Endothelial cell of umbilical vein (primary cell): Measurements from ENCODE around the gene ENPEP.
"Not testable (repeated sequence)": the region's sequence is repeated elsewhere in the genome, so short reads cannot be mapped to it uniquely, and the experiment has no call there.

Experiments used
- CTCF ChIP-seq, 2 donors: IDR thresholded peaks; 1 replicate in 1 of 2; 2 replicates in 1 of 2; pipeline ENCODE4 v1.5.1; 2011; ENCODE audit warnings: low read length in 2 of 2, mild to moderate bottlenecking in 2 of 2, moderate library complexity in 2 of 2, control low read depth in 1 of 2, inconsistent platforms in 1 of 2, low read depth in 1 of 2; ENCODE audit not compliant: insufficient read depth in 1 of 2; ENCODE audit errors: extremely low read depth in 1 of 2
- EZH2 ChIP-seq: IDR thresholded peaks from 2 replicates; pipeline ENCODE4 v1.6.1; 2012; ENCODE audit warnings: borderline replicate concordance, low read depth, mild to moderate bottlenecking, moderate library complexity, low read length, inconsistent platforms; ENCODE audit not compliant: severe bottlenecking
- GATA2 ChIP-seq: IDR thresholded peaks from 2 replicates; pipeline ENCODE4 v1.7.0; 2011; ENCODE audit warnings: low read depth, mild to moderate bottlenecking, moderate library complexity, mixed read lengths, low read length; ENCODE audit not compliant: insufficient read length, insufficient read depth
- JUN ChIP-seq: IDR thresholded peaks from 2 replicates; pipeline ENCODE4 v1.6.1; 2011; ENCODE audit warnings: borderline replicate concordance, low read depth; ENCODE audit not compliant: insufficient read length, insufficient read depth
- POLR2A ChIP-seq: IDR thresholded peaks from 2 replicates; pipeline ENCODE4 v1.6.1; 2012; ENCODE audit warnings: low read depth, mild to moderate bottlenecking, control low read depth, low read length
- POLR2AphosphoS5 ChIP-seq: IDR thresholded peaks from 2 replicates; pipeline ENCODE4 v1.6.1; 2012; ENCODE audit warnings: low read depth, mild to moderate bottlenecking, control low read depth, low read length, moderate library complexity; ENCODE audit not compliant: insufficient read depth
- TF ChIP-seq, protein P1 (sequence below): IDR thresholded peaks from 2 replicates; pipeline ENCODE4 v1.6.1; 2011; ENCODE audit not compliant: insufficient read depth, insufficient read length

GRCh38 chr4:110439209-110439608 lies 36.7 kb upstream of the ENPEP start:
- not testable (repeated sequence) for TF ChIP-seq CTCF (IDR thresholded peaks at IDR 0.05; ENCODE audit: extremely low read depth in 1 of 2, insufficient read depth in 1 of 2, low read depth in 1 of 2, low read length in 2 of 2); POLR2A; POLR2AphosphoS5; JUN; EZH2; GATA2
- TF ChIP-seq, protein P1, sequence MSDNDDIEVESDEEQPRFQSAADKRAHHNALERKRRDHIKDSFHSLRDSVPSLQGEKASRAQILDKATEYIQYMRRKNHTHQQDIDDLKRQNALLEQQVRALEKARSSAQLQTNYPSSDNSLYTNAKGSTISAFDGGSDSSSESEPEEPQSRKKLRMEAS: not testable (repeated sequence)
